SKM-1 (cell line): ENCODE data around the gene MED17.

Experiments used
- DNase-seq: peaks from one replicate; lab custom pipeline; 2025; ENCODE audit not compliant: unreplicated experiment; lab: John Stamatoyannopoulos, UW

MED17 gene

GRCh38 chr11:93814966-93815633, 31.0 kb downstream of the MED17 start:
- no peak for DNase-seq

GRCh38 chr11:93817426-93818348, 33.6 kb downstream of the MED17 start:
- no peak for DNase-seq

GRCh38 chr11:93819966-93820695, 36.0 kb downstream of the MED17 start:
- no peak for DNase-seq

- no peak for DNase-seq
Observed at GRCh38 chr11:93820847-93821246, 36.8 kb downstream of the MED17 start.

GRCh38 chr11:93821617-93822016, 37.5 kb downstream of the MED17 start:
- DNase-seq = no peak

- no peak for DNase-seq
Observed at GRCh38 chr11:93822359-93822758, 38.3 kb downstream of the MED17 start.

GRCh38 chr11:93823210-93823609, 39.1 kb downstream of the MED17 start:
- no peak for DNase-seq

GRCh38 chr11:93827363-93827762, 43.3 kb downstream of the MED17 start:
- no peak for DNase-seq

- no peak for DNase-seq
Observed at GRCh38 chr11:93829598-93829997, 45.5 kb downstream of the MED17 start.

GRCh38 chr11:93831343-93832127, 47.5 kb downstream of the MED17 start:
- DNase-seq = no peak

- no peak for DNase-seq
Observed at GRCh38 chr11:93832780-93833179, 48.7 kb downstream of the MED17 start.

GRCh38 chr11:93838967-93839366, 54.9 kb downstream of the MED17 start:
- no peak for DNase-seq

GRCh38 chr11:93840180-93840579, 56.1 kb downstream of the MED17 start:
- DNase-seq = no peak

- no peak for DNase-seq
Observed at GRCh38 chr11:93840981-93841380, 56.9 kb downstream of the MED17 start.

GRCh38 chr11:93841446-93841845, 57.4 kb downstream of the MED17 start:
- no peak for DNase-seq

GRCh38 chr11:93842034-93842433, 58.0 kb downstream of the MED17 start:
- DNase-seq = no peak

- no peak for DNase-seq
Observed at GRCh38 chr11:93842461-93842860, 58.4 kb downstream of the MED17 start.

GRCh38 chr11:93843906-93844305, 59.8 kb downstream of the MED17 start:
- no peak for DNase-seq

GRCh38 chr11:93844568-93844967, 60.5 kb downstream of the MED17 start:
- DNase-seq = no peak

GRCh38 chr11:93845181-93846092, 61.4 kb downstream of the MED17 start:
- DNase-seq = no peak
